GM21381 (cell line): Measurements from ENCODE around the gene ZNF581.
A peak's percentile ranks its signal among the peaks of the same experiment; 100 is the strongest.

ENCODE experiments used
- ATAC-seq: cut with Tn5 transposase; IDR thresholded peaks from one replicate; pipeline ENCODE4 v1.9.1; 2021; ENCODE audit warnings: mild to moderate bottlenecking, moderate library complexity; ENCODE audit not compliant: unreplicated experiment

Gene ZNF581

GRCh38 chr19:55643003-55643886, at the start of gene ZNF581:
Gene ZNF581 (plus strand): TSS chr19:55643649. CDS start chr19:55644572, 923 bp downstream.
- no peak for ATAC-seq

GRCh38 chr19:55594996-55595545, 48.4 kb upstream of the ZNF581 start:
- ATAC-seq = no peak

- no peak for ATAC-seq
Measured at GRCh38 chr19:55596304-55596703, 47.1 kb upstream of the ZNF581 start.

- ATAC-seq = no peak
Measured at GRCh38 chr19:55597501-55597921, 45.9 kb upstream of the ZNF581 start.

- ATAC-seq = no peak
Measured at GRCh38 chr19:55598034-55598433, 45.4 kb upstream of the ZNF581 start.

GRCh38 chr19:55598719-55599467, 44.6 kb upstream of the ZNF581 start:
- peak; percentile 41 for ATAC-seq

GRCh38 chr19:55599468-55599841, 44.0 kb upstream of the ZNF581 start, which contains the start of gene FIZ1:
Gene FIZ1 (minus strand): TSS chr19:55599517. CDS start chr19:55597865, 1,652 bp downstream.
- ATAC-seq = peak; percentile 52

- peak; percentile 40 for ATAC-seq
Measured at GRCh38 chr19:55599842-55600661, 43.4 kb upstream of the ZNF581 start, which contains the start of gene ZNF524. Gene ZNF524 (plus strand): TSS chr19:55600288. CDS start chr19:55602113, 1,825 bp downstream.

GRCh38 chr19:55600662-55601028, 42.8 kb upstream of the ZNF581 start:
- no peak for ATAC-seq

GRCh38 chr19:55601084-55601483, 42.4 kb upstream of the ZNF581 start:
- no peak for ATAC-seq

- no peak for ATAC-seq
Measured at GRCh38 chr19:55602104-55603001, 41.1 kb upstream of the ZNF581 start.

GRCh38 chr19:55603115-55603514, 40.3 kb upstream of the ZNF581 start:
- ATAC-seq = no peak

GRCh38 chr19:55603581-55604292, 39.7 kb upstream of the ZNF581 start:
- ATAC-seq = no peak

GRCh38 chr19:55605207-55605636, 38.2 kb upstream of the ZNF581 start:
- peak; percentile 58 for ATAC-seq

GRCh38 chr19:55605637-55606470, 37.6 kb upstream of the ZNF581 start, which contains the start of gene ZNF865:
Gene ZNF865 (plus strand): TSS chr19:55605647. CDS start chr19:55613619, 7,972 bp downstream.
- peak; percentile 31 for ATAC-seq

- ATAC-seq = no peak
Measured at GRCh38 chr19:55606471-55606787, 37.0 kb upstream of the ZNF581 start.

- ATAC-seq = no peak
Measured at GRCh38 chr19:55606817-55607216, 36.6 kb upstream of the ZNF581 start.

GRCh38 chr19:55609326-55609725, 34.1 kb upstream of the ZNF581 start:
- no peak for ATAC-seq
